ENCODE data around the gene PSMB2. TPM values are rescaled to one million over a fixed set of nuclear protein-coding genes. Genes with fewer than 3 reads are reported as not detected.

The PSMB2 gene
- total RNA-seq, 1 donor from 2014 or later: 38.1 TPM

DNA sequence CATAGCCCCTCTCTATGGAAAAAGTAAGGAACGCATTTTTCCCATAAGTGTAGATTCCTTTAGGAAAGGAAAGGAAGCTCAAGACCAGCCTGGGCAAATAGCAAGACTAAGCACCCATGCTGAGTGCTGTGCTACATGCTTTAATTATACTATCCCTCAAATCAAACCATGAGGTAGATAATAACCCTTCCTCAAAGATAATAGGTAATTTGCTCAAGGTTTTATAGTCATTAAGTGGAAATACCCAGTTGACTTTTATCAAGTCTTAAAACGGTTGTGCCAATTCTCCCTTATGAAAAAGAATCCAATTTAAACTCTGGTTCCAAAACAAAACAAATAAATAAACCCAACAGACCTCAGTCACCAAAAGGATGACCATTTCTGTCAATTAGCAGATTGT is 87.5 kb downstream of the PSMB2 start:
- intact Hi-C loops (cut with DNase I): loop anchor here (10.0 kb wide), 1 partner anchor 359 kb away; the partner anchor contains the start of gene SFPQ
- DNase-seq (ENCODE audit: missing footprints): no peak
- ATAC-seq: no peak

Other genes starting within 250 kb of the PSMB2 start
- gene KIAA0319L, start 84.1 kb downstream of the PSMB2 start, total RNA-seq: 67.7 TPM
- 22.8 TPM for gene NCDN, start 83.7 kb downstream of the PSMB2 start, total RNA-seq
- not detected for gene TFAP2E, start 68.2 kb downstream of the PSMB2 start, total RNA-seq
- 9.8 TPM for gene C1orf216, start 77.4 kb upstream of the PSMB2 start, total RNA-seq
- 0.95 TPM for gene CLSPN, start 128.5 kb upstream of the PSMB2 start, total RNA-seq
- gene AGO4, start 166.5 kb upstream of the PSMB2 start, total RNA-seq: 16.5 TPM
- gene AGO1, start 241.7 kb upstream of the PSMB2 start, total RNA-seq: 17.5 TPM

Measured in Right ventricle myocardium inferior (tissue), 1 donor.